RWPE1 (cell line): Measurements from ENCODE around the gene IFNW1.
"Not testable (repeated sequence)": the region's sequence is repeated elsewhere in the genome, so short reads cannot be mapped to it uniquely, and the experiment has no call there.

Source experiments
- CTCF ChIA-PET: fragments of 350-600 bp; sonication (Branson Sonifier 250); formaldehyde crosslinking; extraction: SDS; loops from one replicate; lab custom pipeline; 2021; lab: Yijun Ruan, JAX
- POLR2A ChIA-PET: fragments of 400-600 bp; formaldehyde crosslinking; extraction: SDS; loops from one replicate; lab custom pipeline; 2020; ENCODE audit warnings: antibody characterized with exemption; ENCODE audit not compliant: low non-redundant PET; lab: Yijun Ruan, JAX
- DNase-seq: peaks from one replicate; pipeline ENCODE4 v3.0.0; 2012; ENCODE audit warnings: low spot score
- H3K27ac ChIP-seq: fragments of 450-650 bp; 2 replicates; pipeline ENCODE4 v1.5.1; 2017
- TF ChIP-seq, protein P1 (sequence below): fragments of 450-650 bp; conservative IDR thresholded peaks from 2 replicates; pipeline ENCODE4 v1.5.1; 2017; ENCODE audit warnings: low read depth, mild to moderate bottlenecking

Gene IFNW1

DNA sequence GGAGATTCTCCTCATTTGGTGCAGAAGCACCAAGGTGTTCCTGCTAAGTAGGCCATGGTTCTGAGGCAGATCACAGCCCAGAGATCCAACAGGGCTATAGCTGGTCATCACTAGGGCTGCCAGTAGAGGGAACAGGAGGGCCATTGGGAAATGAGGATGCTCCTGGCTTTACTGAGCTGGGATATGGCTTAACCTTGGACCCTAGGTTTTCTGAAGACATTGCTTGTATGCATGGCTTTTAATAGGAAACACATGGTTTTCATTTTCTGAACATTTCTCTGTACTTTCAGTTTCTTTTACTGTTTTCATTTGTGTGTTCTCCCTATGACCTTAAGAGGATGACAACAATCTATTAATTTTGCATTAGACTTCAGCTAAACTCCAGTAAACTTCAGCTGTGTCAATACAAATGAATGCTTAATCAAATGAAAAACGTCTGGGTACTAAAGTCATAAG lies at the start of gene IFNW1:
Gene IFNW1 (minus strand): TSS at position 406 of the 456 bp plus-strand sequence. CDS start 262 bp downstream, at position 144.
- CTCF ChIA-PET: interaction anchor here (0.5 to 0.6 kb wide), 2 partner anchors 729 to 1063 kb away, joined by 3 read pairs; no protein-coding TSS in a partner anchor

DNA sequence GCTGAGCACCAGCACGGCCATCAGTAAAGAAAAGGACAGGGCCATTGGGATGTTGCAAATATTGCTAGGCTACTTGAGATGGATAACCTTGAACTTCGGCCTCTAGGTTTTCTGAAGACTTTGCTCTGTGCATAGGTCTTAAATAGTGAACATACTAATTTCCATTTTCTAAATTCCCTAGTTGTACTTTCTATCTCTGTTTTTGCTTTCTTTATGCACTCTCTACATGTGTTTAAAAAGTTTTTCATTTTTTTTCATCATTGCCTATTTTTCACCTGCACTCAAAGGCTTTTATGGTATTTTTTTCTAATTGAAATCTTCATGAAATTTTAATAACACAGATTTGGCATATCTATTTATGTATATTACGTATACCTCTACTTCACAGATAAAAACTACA lies 45.9 kb upstream of the IFNW1 start, which contains the start of gene IFNA4:
Gene IFNA4 (minus strand): TSS at position 101 of the 400 bp plus-strand sequence. CDS start 56 bp downstream, at position 45.
- POLR2A ChIA-PET, H3K27ac ChIP-seq, CTCF ChIA-PET, DNase-seq: not testable (repeated sequence)

More for the DNA sequence above, at the start of gene IFNW1:
- POLR2A ChIA-PET: no interaction called here
- TF ChIP-seq, protein P1, sequence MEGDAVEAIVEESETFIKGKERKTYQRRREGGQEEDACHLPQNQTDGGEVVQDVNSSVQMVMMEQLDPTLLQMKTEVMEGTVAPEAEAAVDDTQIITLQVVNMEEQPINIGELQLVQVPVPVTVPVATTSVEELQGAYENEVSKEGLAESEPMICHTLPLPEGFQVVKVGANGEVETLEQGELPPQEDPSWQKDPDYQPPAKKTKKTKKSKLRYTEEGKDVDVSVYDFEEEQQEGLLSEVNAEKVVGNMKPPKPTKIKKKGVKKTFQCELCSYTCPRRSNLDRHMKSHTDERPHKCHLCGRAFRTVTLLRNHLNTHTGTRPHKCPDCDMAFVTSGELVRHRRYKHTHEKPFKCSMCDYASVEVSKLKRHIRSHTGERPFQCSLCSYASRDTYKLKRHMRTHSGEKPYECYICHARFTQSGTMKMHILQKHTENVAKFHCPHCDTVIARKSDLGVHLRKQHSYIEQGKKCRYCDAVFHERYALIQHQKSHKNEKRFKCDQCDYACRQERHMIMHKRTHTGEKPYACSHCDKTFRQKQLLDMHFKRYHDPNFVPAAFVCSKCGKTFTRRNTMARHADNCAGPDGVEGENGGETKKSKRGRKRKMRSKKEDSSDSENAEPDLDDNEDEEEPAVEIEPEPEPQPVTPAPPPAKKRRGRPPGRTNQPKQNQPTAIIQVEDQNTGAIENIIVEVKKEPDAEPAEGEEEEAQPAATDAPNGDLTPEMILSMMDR: peak; percentile 14; the same call in 1 of the 2 replicates
- no peak within 1 kb of the TSS for H3K27ac ChIP-seq
- DNase-seq: no peak

DNA sequence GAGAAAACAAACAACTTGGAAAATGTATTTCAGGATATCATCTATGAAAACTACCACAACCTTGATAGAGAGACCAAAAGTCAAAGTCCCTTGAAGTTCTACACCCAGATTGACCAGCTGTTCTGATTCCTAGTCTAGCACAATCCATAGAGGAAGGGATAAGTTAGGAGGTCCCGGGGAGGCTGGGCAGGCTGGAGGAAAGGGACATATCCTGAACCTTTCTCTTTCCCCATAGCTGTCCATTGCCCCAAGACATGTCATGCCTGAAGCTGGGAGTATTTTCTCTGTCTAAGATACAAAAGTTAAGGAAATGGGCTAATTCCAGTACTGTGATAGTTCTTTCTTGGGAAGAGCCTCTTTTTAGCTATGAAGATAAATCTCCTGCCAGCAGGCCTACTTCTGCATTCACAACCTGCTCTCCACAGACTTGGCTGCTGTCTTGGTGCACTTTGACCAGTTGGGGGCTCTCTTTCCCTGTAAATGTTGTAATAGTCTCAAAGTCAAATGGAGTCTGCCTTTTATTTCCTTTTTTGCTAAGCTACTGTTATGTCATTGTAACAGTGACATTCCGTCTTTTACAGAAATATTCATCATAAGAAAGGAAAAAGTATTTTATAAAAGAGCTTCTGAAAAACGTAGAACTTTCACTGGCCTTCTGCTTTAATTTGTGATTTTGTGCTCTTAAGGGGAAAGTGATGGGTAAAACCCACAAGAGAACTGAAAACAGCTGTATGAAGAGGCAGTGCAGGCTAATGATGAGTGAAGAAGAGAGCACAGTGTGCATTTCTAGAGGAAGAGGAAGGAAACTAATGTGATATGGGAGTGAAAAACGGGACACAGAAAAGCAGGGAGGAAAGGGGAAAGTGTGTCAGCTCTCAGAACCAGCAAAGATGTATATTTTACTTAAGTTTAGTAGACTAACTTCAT lies 41.4 kb upstream of the IFNW1 start:
- DNase-seq, POLR2A ChIA-PET, H3K27ac ChIP-seq: not testable (repeated sequence)
- CTCF ChIA-PET: interaction anchor here (0.6 to 0.7 kb wide), 2 partner anchors 49 to 824 kb away, joined by 3 read pairs; no protein-coding TSS in a partner anchor
- TF ChIP-seq, protein P1: peak; percentile 55

DNA sequence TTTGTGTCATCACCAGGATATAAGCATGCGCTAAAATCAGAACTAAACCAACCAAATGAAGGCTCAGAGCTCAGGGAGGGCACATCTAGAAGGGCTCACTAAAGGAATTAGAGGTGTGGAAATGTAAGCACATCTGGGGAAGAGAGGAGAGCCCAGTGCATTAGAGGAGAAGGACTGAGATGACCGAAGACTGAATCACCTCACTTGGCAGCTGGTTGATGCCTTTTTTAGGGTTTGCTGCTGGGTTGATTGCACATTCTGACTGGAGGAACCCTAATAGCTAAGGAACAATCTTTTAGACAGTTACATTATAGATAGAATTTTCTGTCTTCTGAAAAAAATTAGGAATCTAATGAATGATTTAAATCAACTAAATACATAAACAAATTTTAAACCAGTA lies 33.0 kb upstream of the IFNW1 start:
- peak; percentile 11 for DNase-seq
- CTCF ChIA-PET: interaction anchor here (0.6 kb wide), 1 partner anchor 479 kb away, joined by 3 read pairs; no protein-coding TSS in a partner anchor
- POLR2A ChIA-PET: no interaction called here
- H3K27ac ChIP-seq: no peak overlapping the region
- TF ChIP-seq, protein P1: no peak

DNA sequence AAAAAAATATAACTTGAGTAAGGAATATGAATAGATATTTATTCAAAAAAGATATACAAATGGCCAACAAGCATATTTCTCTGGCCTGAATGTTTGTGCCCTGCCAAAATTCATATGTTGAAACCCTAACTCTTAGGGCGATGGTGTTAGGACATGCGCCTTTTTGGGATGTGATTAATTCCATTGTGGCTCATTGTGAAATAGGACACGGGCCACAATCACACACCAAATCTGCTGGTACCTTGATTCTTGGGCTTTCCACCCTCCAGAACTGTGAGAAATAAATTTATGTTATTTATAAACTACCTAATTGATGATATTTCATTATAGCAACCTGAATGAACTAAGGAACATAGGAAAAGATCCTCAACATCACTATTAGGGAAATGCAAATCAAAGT lies 30.5 kb upstream of the IFNW1 start:
- no peak overlapping the region for H3K27ac ChIP-seq
- no peak for DNase-seq
- ChIA-PET POLR2A (no interaction called here), CTCF (no interaction called here)
- TF ChIP-seq, protein P1: no peak

DNA sequence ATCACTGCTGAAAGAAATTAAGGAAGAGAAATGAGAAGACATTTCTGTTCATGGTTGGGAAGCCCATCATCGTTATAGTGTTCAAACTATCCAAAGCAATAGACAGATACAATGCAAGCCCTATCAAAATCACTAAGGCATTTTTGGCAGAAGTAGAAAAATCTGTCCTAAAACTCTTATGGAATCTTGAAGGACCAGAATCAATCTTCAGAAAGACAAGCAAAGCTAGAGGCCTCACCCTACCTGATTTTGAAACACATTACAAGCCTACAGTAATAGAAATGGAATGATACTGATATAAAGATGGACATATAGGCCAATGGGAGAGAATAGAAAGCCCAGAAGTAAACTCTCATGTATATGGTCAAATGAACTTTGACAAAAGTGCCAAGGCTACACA lies 29.7 kb upstream of the IFNW1 start:
- ChIA-PET CTCF (no interaction called here), POLR2A (no interaction called here)
- no peak for DNase-seq
- TF ChIP-seq, protein P1: no peak
- no peak overlapping the region for H3K27ac ChIP-seq

DNA sequence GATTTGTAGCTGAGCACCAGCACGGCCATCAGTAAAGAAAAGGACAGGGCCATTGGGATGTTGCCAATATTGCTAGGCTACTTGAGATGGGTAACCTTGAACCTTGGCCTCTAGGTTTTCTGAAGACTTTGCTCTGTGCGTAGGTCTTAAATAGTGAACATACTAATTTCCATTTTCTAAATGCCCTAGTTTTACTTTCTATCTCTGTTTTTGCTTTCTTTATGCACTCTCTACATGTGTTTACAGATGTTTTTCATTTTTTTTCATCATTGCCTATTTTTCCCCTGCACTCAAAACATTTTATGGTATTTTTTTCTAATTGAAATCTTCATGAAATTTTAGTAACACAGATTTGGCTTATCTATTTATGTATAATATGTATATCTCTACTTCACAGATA lies 24.9 kb upstream of the IFNW1 start, which contains the start of gene IFNA21:
Gene IFNA21 (minus strand): TSS at position 101 of the 400 bp plus-strand sequence. CDS start 48 bp downstream, at position 53.
- POLR2A ChIA-PET, DNase-seq, CTCF ChIA-PET, H3K27ac ChIP-seq: not testable (repeated sequence)
